Measurements from ENCODE around the gene ITPR3. TPM values are rescaled to one million over a fixed set of nuclear protein-coding genes. Genes with fewer than 3 reads are reported as not detected.

Gene ITPR3
- total RNA-seq, 1 donor, result 91.2 TPM

- TF ChIP-seq CTCF (IDR thresholded peaks at IDR 0.05; ENCODE audit: insufficient read depth, low read length), result no peak
Observed at GRCh38 chr6:33719326-33719987, 98.3 kb downstream of the ITPR3 start.

GRCh38 chr6:33720998-33721397 lies 99.9 kb downstream of the ITPR3 start:
- TF ChIP-seq CTCF (IDR thresholded peaks at IDR 0.05; ENCODE audit: insufficient read depth, low read length), result no peak
- no peak for DNase-seq (ENCODE audit: low read depth)
- H3K4me3 ChIP-seq (ENCODE audit: low read depth, low read length), result no peak overlapping the region

More at GRCh38 chr6:33719326-33719987, 98.3 kb downstream of the ITPR3 start:
- H3K4me3 ChIP-seq (ENCODE audit: low read depth, low read length), result no peak overlapping the region
- DNase-seq (ENCODE audit: low read depth), result no peak

- TF ChIP-seq CTCF (IDR thresholded peaks at IDR 0.05; ENCODE audit: insufficient read depth, low read length), result no peak
- no peak for DNase-seq (ENCODE audit: low read depth)
- H3K4me3 ChIP-seq (ENCODE audit: low read depth, low read length), result no peak overlapping the region
Observed at GRCh38 chr6:33721508-33721907, 100.4 kb downstream of the ITPR3 start.

- no peak for TF ChIP-seq CTCF (IDR thresholded peaks at IDR 0.05; ENCODE audit: insufficient read depth, low read length)
Observed at GRCh38 chr6:33722103-33722623, 101.0 kb downstream of the ITPR3 start.

GRCh38 chr6:33723371-33724085 lies 102.4 kb downstream of the ITPR3 start:
- DNase-seq (ENCODE audit: low read depth), result no peak
- TF ChIP-seq CTCF (IDR thresholded peaks at IDR 0.05; ENCODE audit: insufficient read depth, low read length), result no peak
- no peak overlapping the region for H3K4me3 ChIP-seq (ENCODE audit: low read depth, low read length)

More at GRCh38 chr6:33722103-33722623, 101.0 kb downstream of the ITPR3 start:
- no peak overlapping the region for H3K4me3 ChIP-seq (ENCODE audit: low read depth, low read length)
- DNase-seq (ENCODE audit: low read depth), result no peak

- DNase-seq (ENCODE audit: low read depth), result no peak
- no peak for TF ChIP-seq CTCF (IDR thresholded peaks at IDR 0.05; ENCODE audit: insufficient read depth, low read length)
- no peak overlapping the region for H3K4me3 ChIP-seq (ENCODE audit: low read depth, low read length)
Observed at GRCh38 chr6:33724102-33725023, 103.2 kb downstream of the ITPR3 start.
